Endothelial cell of umbilical vein (primary cell): ENCODE measurements around the gene FRMD5. TPM values are rescaled to one million over a fixed set of nuclear protein-coding genes. Genes with fewer than 3 reads are reported as not detected.

Source experiments
- BruUV-seq: library from RNA; stranded (reverse); fragments of 400-500 nt; replicated peaks from 2 replicates; lab custom pipeline; 2021; lab: Mats Ljungman, UMichigan
- CTCF ChIA-PET: fragments of 300-600, 350-600 bp; sonication (Branson Sonifier 250); formaldehyde crosslinking; loops from one replicate; lab custom pipeline; 2021; ENCODE audit warnings: antibody characterized with exemption, inconsistent platforms; lab: Charles Lee
- POLR2A ChIA-PET: fragments of 300-600, 350-600 bp; sonication (Branson Sonifier 250); formaldehyde crosslinking; loops from one replicate; lab custom pipeline; 2021; ENCODE audit warnings: antibody characterized with exemption, inconsistent platforms; lab: Charles Lee
- DNase-seq: peaks from one replicate; pipeline ENCODE4 v3.0.0-alpha.2; 2011; ENCODE audit warnings: low read depth, low spot score
- FAIRE-seq: peaks from 2 replicates; lab custom pipeline; 2011; peaks lifted over from hg19 to GRCh38; lab: Jason Lieb, UNC
- H2AFZ ChIP-seq: 2 replicates; pipeline ENCODE4 v1.6.0; 2012; ENCODE audit warnings: low read depth, low read length, control low read depth, inconsistent platforms
- H3K27ac ChIP-seq: 2 replicates; pipeline ENCODE4 v1.5.1; 2011; ENCODE audit warnings: low read depth, mild to moderate bottlenecking, control low read depth, low read length, moderate library complexity; ENCODE audit not compliant: insufficient read depth
- H3K27me3 ChIP-seq, 2 experiments: 2 replicates each; pipeline versions ENCODE4 v1.6.0 to v1.6.1; 2011; ENCODE audit warnings: low read length in 2 of 2, mixed read lengths in 1 of 2; ENCODE audit not compliant: control insufficient read depth in 2 of 2, insufficient read depth in 2 of 2
- H3K36me3 ChIP-seq, 2 experiments: 2 replicates in 1 of 2; 3 replicates in 1 of 2; pipeline ENCODE4 v1.5.1; 2011; ENCODE audit warnings: low read length in 2 of 2, mild to moderate bottlenecking in 1 of 2, moderate library complexity in 1 of 2; ENCODE audit not compliant: control insufficient read depth in 2 of 2, insufficient read depth in 2 of 2; ENCODE audit errors: extremely low read depth in 1 of 2
- H3K4me1 ChIP-seq: 3 replicates; pipeline ENCODE4 v1.5.1; 2011; ENCODE audit warnings: mild to moderate bottlenecking, low read length; ENCODE audit not compliant: control insufficient read depth, insufficient read depth; ENCODE audit errors: extremely low read depth
- H3K4me2 ChIP-seq: 2 replicates; pipeline ENCODE4 v1.6.1; 2011; ENCODE audit warnings: low read length, control low read depth, mixed read lengths; ENCODE audit not compliant: insufficient read depth
- H3K4me3 ChIP-seq, 3 experiments: fragments of 200-600 bp in 1 of 3; sonication (generic), shearing (Covaris generic) in 1 of 3; replicated peaks in 1 of 3; 2 replicates each; pipeline ENCODE4 v1.5.1; 2011 to 2016; ENCODE audit warnings: control low read depth in 3 of 3, low read length in 3 of 3, mild to moderate bottlenecking in 2 of 3, inconsistent platforms in 1 of 3, low read depth in 1 of 3, moderate library complexity in 1 of 3; ENCODE audit not compliant: insufficient read depth in 1 of 3
- H3K79me2 ChIP-seq: 2 replicates; pipeline ENCODE4 v1.6.0; 2012; ENCODE audit warnings: low read length, inconsistent platforms; ENCODE audit not compliant: control insufficient read depth, insufficient read depth
- H3K9ac ChIP-seq: replicated peaks from 2 replicates; pipeline ENCODE3; 2011; ENCODE audit warnings: low read length, control low read depth; ENCODE audit not compliant: insufficient read depth; ENCODE audit errors: extremely low read depth
- H3K9me1 ChIP-seq: replicated peaks from 3 replicates; pipeline ENCODE4 v1.6.0; 2011; ENCODE audit warnings: mild to moderate bottlenecking, low read length; ENCODE audit not compliant: control insufficient read depth, insufficient read depth; ENCODE audit errors: extremely low read depth
- H3K9me3 ChIP-seq: replicated peaks from 2 replicates; pipeline ENCODE4 v1.5.1; 2012; ENCODE audit warnings: low read length, inconsistent platforms; ENCODE audit not compliant: control insufficient read depth, insufficient read depth
- H4K20me1 ChIP-seq: replicated peaks from 2 replicates; pipeline ENCODE3; 2011; ENCODE audit warnings: mild to moderate bottlenecking, low read length; ENCODE audit not compliant: control insufficient read depth, insufficient read depth; ENCODE audit errors: extremely low read depth
- CTCF ChIP-seq, 2 donors: IDR thresholded peaks; 1 replicate in 1 of 2; 2 replicates in 1 of 2; pipeline ENCODE4 v1.5.1; 2011; ENCODE audit warnings: low read length in 2 of 2, mild to moderate bottlenecking in 2 of 2, moderate library complexity in 2 of 2, control low read depth in 1 of 2, inconsistent platforms in 1 of 2, low read depth in 1 of 2; ENCODE audit not compliant: insufficient read depth in 1 of 2; ENCODE audit errors: extremely low read depth in 1 of 2
- EZH2 ChIP-seq: IDR thresholded peaks from 2 replicates; pipeline ENCODE4 v1.6.1; 2012; ENCODE audit warnings: borderline replicate concordance, low read depth, mild to moderate bottlenecking, moderate library complexity, low read length, inconsistent platforms; ENCODE audit not compliant: severe bottlenecking
- FOS ChIP-seq: IDR thresholded peaks from 2 replicates; pipeline ENCODE4 v1.6.1; 2011; ENCODE audit warnings: mild to moderate bottlenecking, low read length, moderate library complexity, borderline replicate concordance; ENCODE audit not compliant: insufficient read depth
- GATA2 ChIP-seq: IDR thresholded peaks from 2 replicates; pipeline ENCODE4 v1.7.0; 2011; ENCODE audit warnings: low read depth, mild to moderate bottlenecking, moderate library complexity, mixed read lengths, low read length; ENCODE audit not compliant: insufficient read length, insufficient read depth
- JUN ChIP-seq: IDR thresholded peaks from 2 replicates; pipeline ENCODE4 v1.6.1; 2011; ENCODE audit warnings: borderline replicate concordance, low read depth; ENCODE audit not compliant: insufficient read length, insufficient read depth
- MYC ChIP-seq: IDR thresholded peaks from one replicate; pipeline ENCODE4 v1.6.1; 2011; ENCODE audit warnings: mild to moderate bottlenecking, low read depth, low read length
- POLR2A ChIP-seq: IDR thresholded peaks from 2 replicates; pipeline ENCODE4 v1.6.1; 2012; ENCODE audit warnings: low read depth, mild to moderate bottlenecking, control low read depth, low read length
- POLR2AphosphoS5 ChIP-seq: IDR thresholded peaks from 2 replicates; pipeline ENCODE4 v1.6.1; 2012; ENCODE audit warnings: low read depth, mild to moderate bottlenecking, control low read depth, low read length, moderate library complexity; ENCODE audit not compliant: insufficient read depth
- dilution Hi-C: fragments of 300-500 bp; cut with MboI; formaldehyde crosslinking; loops from one replicate; pipeline ENCODE4 v1.15.0; 2019; ENCODE audit warnings: low sequenced_read_pairs; ENCODE audit not compliant: extremely low pct_ligation_motif_present
- intact Hi-C: fragments of 100-400 bp; cut with micrococcal nuclease; formaldehyde crosslinking; loops from one replicate; pipeline ENCODE4 v1.10.0; 2022
- polyA plus RNA-seq, 4 experiments: library from polyadenylated mRNA; depleted of rRNA in 3 of 4; stranded (reverse) in 3 of 4; unstranded in 1 of 4; fragments of >200 nt; gene quantifications; 2 replicates each; pipeline versions ENCODE4 v1.2.1 to v1.2.3, GENCODE V29; 2011 to 2012; ENCODE audit warnings: missing spikeins in 1 of 4
- total RNA-seq: library from RNA; stranded (reverse); gene quantifications from 2 replicates; pipeline ENCODE4 v1.2.3, GENCODE V29; 2021
- TF ChIP-seq, protein P1 (sequence below): IDR thresholded peaks from 2 replicates; pipeline ENCODE4 v1.6.1; 2011; ENCODE audit not compliant: insufficient read depth, insufficient read length

Gene FRMD5
- total and polyA plus RNA-seq, 2 donors (not counting 3 experiments of a cell fraction or from before 2014, with no cell fraction given) = 16.7 to 20.2 TPM

DNA sequence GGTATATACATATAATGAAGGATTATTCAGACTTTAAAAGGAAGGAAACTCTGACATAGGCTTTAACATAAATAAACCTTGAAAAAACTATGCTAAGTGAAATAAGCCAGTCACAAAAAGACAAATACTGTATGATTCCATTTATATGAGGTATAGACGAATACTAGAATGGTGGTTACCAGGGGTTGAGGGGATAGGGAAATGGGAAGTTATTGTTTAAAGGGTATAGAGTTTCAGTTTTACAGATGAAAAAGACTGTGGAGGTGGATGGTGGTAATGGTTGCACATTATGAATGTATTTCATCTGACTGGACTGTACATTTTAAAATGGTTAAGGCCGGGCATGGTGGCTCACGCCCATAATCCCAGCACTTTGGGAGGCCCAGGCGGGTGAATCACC is 41.7 kb downstream of the FRMD5 start:
- no peak overlapping the region for H3K9ac ChIP-seq
- H3K27me3 ChIP-seq = no peaks in the 10 kb centered on the region
- H3K9me3 ChIP-seq = no peaks in the 10 kb centered on the region
- dilution Hi-C loops (no loop called here), intact Hi-C loops (loop anchor here (10.0 kb wide), 1 partner anchor 131 kb away; the partner anchor contains the start of gene GOLM2)
- ChIA-PET POLR2A (no interaction called here), CTCF (interaction anchor here (0.7 to 1.8 kb wide), 2 partner anchors 67 to 71 kb away, joined by 3 to 4 read pairs; no protein-coding TSS in a partner anchor)
- H3K4me2 ChIP-seq = no peak overlapping the region
- H4K20me1 ChIP-seq = no peaks in the 10 kb centered on the region
- H3K36me3 ChIP-seq = no peaks in the 10 kb centered on the region
- FAIRE-seq = no peak
- TF ChIP-seq MYC (no peak), FOS (no peak), JUN (no peak), POLR2A (no peak), GATA2 (no peak), EZH2 (no peak), POLR2AphosphoS5 (no peak)
- TF ChIP-seq, protein P1, sequence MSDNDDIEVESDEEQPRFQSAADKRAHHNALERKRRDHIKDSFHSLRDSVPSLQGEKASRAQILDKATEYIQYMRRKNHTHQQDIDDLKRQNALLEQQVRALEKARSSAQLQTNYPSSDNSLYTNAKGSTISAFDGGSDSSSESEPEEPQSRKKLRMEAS = no peak
- H2AFZ ChIP-seq = no peak overlapping the region
- no peak overlapping the region for H3K27ac ChIP-seq
- DNase-seq = peak; percentile 25
- H3K4me1 ChIP-seq = peaks cover 17% of the 10 kb centered on the region
- no peak overlapping the region for H3K4me3 ChIP-seq
- BruUV-seq = no TSS peak
- peaks cover 2% of the 10 kb centered on the region for H3K79me2 ChIP-seq
- no peaks in the 10 kb centered on the region for H3K9me1 ChIP-seq

DNA sequence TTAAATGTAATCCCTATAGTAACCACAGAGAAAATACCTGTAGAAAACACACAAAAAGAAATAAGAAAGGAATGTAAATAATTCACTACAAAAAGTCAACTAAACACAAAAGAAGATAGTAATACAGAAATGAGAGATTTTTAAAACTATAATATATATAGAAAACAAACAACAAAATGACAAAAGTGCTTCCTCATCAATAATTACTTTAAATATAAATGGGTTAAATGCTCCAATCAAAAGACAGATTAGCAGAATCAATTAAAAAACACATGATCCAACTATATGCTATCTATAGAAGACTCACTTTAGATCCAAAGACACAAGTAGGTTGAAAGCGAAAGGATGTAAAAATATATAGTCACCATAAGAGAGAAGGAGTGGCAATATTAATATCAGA is 45.8 kb downstream of the FRMD5 start:
- no peaks in the 10 kb centered on the region for H3K9me3 ChIP-seq
- ChIA-PET POLR2A (no interaction called here), CTCF (no interaction called here)
- H3K9ac ChIP-seq = no peak overlapping the region
- FAIRE-seq (no peak), DNase-seq (no peak)
- H3K4me2 ChIP-seq = no peak overlapping the region
- TF ChIP-seq EZH2 = no peak
- TF ChIP-seq POLR2AphosphoS5 = no peak
- TF ChIP-seq GATA2 = no peak
- no peak for TF ChIP-seq FOS
- no peak for TF ChIP-seq POLR2A
- TF ChIP-seq MYC = no peak
- TF ChIP-seq JUN = no peak
- TF ChIP-seq, protein P1 = no peak
- TF ChIP-seq CTCF (IDR thresholded peaks at IDR 0.05; ENCODE audit: extremely low read depth in 1 of 2, insufficient read depth in 1 of 2, low read depth in 1 of 2, low read length in 2 of 2) = no peak
- no peaks in the 10 kb centered on the region for H3K27me3 ChIP-seq
- H3K4me1 ChIP-seq = no peaks in the 10 kb centered on the region
- intact Hi-C loops = no loop called here
- no peaks in the 10 kb centered on the region for H3K36me3 ChIP-seq
- no peaks in the 10 kb centered on the region for H3K9me1 ChIP-seq
- H3K27ac ChIP-seq = no peak overlapping the region
- H3K79me2 ChIP-seq = no peaks in the 10 kb centered on the region
- dilution Hi-C loops = no loop called here
- no peak overlapping the region for H2AFZ ChIP-seq
- no peaks in the 10 kb centered on the region for H4K20me1 ChIP-seq
- H3K4me3 ChIP-seq = no peak overlapping the region
- BruUV-seq = no TSS peak
